HG02852 (cell line): ENCODE results near the gene SPECC1L.

ENCODE experiments used
- ATAC-seq: cut with Tn5 transposase; IDR thresholded peaks from one replicate; pipeline ENCODE4 v1.9.1; 2021; ENCODE audit warnings: mild to moderate bottlenecking, moderate library complexity; ENCODE audit not compliant: unreplicated experiment

Gene SPECC1L

DNA sequence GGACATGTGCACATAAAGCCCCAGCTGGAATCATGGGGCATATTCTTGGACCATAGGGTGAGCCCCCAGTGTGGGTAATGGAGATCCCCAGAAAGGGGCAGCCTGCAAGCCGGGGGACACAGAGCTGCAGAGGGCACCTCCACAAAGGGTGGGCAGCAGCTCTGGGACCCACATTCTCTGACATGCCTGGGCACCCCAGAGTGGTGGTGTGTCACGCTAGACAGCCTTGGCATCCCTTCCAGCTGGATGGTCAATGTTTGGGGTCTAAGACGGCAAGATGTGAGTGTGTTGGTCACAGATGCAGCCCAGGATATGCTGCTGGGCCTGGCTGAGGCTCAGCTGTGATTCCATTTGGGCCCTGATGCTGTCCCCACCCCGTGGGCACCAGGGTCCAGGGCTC lies 166.5 kb downstream of the SPECC1L start:
- ATAC-seq, result no peak

- peak; percentile 35 for ATAC-seq
Observed at GRCh38 chr22:24437741-24438328, 167.2 kb downstream of the SPECC1L start.

- ATAC-seq, result no peak
Observed at GRCh38 chr22:24440270-24440717, 169.7 kb downstream of the SPECC1L start.

- ATAC-seq, result no peak
Observed at GRCh38 chr22:24440718-24441405, 170.2 kb downstream of the SPECC1L start.

GRCh38 chr22:24441406-24442351 lies 171.0 kb downstream of the SPECC1L start:
- ATAC-seq, result no peak

DNA sequence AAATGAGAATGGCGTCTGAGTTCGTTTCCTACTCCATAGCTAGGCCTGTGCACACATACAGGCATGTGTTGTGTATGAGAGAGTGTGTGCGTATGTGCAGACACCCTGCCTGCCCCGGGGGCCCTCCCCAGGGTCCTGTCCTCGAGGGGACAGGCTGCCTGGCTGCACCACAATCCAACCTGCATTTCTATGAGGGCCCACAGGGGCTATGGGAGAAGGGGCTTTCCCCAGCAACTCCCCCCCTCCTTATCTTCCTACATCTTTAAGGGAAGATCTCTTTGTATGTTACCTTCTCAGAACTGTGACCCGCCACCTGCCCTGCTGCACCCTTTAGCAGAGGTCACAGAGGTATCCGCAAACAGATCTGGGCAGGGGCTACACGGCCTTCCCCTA lies 171.7 kb downstream of the SPECC1L start:
- no peak for ATAC-seq

DNA sequence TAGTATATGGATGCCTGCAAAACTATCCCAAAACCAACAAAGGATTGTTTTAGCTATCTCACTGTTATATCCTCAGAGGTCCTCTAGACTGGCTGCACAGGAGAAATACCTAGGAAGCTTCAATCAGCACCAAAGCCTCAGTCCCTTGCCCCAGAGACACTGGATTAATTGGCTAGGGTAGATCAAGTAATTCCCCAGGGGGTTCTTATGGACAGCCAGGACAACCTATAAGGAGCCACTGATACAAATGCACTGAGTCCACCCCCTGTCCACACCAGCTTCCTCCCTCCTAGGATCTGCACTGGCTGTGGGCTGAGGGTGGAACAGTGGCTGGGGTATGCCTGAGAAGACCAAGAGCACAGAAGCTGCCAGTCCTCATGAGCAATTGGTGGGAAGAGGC lies 173.0 kb downstream of the SPECC1L start:
- no peak for ATAC-seq

- no peak for ATAC-seq
Observed at GRCh38 chr22:24444251-24444650, 173.6 kb downstream of the SPECC1L start.

DNA sequence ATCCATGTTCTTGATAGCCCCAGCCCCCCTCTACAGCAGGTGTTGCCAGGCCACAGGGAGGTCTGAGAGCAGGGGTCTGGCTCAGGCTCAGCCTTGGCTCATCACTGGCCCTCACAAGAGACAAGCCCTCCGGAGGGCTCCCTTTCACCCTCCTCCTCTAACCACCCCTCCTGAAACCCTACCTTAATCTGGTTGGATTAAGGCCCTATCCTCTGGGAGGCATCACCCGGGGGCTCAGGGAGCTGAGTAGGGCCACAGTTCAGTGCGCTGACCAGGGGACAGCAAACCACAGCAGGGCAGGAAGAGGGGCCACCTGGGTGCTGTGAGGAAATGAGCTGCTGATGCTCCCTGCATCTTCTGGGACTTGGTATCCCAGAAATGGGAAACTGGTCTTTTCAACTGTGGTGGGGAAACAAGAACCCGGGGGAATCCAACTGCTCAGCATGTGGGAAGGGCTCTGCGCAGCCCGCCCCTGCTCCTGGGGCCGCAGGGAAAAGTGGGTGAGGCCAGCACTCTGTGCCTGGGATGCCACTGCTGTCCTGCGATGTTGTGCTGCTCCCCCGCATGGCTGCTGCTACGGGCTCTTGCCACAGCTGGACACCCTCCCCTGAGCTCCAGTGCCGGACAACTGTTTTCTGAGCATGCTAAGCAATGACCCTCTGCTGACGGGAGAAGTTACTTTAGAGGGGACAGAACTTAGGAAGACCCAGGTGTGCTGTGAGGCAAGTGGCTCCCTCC lies 174.3 kb downstream of the SPECC1L start:
- ATAC-seq, result no peak

DNA sequence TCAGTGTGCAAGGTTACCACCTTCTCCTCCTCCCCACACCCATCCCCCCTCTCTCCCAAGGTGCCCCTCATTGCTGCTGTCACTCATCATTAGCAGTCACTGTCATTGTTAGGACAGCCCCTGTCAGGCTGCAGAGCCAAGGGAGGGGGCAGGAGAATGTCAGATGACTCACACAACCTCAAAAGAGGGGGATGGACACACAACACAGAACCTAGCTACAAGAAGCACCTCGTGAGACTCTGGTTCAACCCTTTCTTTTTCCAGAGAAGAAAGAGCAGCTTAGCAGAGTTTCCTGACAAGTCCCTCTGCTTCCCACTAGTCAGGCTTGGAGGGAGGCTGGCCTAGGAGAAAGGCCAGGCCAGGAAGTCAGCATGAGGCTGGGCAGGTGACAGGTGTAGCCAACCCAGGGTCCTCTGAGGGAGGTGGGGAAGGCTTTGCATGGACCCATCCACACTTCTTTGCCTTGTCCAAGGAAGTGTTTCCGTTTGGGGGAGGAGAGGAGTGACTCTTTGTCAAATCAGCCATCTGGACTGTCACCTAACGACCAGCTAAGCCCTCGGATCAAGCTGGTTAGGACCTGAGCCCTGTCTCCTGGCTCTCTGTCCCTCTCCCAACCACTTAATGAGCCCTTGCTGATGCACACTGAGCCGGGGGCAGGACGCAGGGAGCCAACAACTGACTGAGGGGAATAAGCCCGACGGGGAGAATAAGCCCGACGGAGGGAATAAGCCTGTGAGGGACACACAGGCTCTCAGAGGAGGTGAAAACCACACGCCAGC lies 175.0 kb downstream of the SPECC1L start:
- no peak for ATAC-seq

- no peak for ATAC-seq
Observed at GRCh38 chr22:24446260-24446611, 175.6 kb downstream of the SPECC1L start.

DNA sequence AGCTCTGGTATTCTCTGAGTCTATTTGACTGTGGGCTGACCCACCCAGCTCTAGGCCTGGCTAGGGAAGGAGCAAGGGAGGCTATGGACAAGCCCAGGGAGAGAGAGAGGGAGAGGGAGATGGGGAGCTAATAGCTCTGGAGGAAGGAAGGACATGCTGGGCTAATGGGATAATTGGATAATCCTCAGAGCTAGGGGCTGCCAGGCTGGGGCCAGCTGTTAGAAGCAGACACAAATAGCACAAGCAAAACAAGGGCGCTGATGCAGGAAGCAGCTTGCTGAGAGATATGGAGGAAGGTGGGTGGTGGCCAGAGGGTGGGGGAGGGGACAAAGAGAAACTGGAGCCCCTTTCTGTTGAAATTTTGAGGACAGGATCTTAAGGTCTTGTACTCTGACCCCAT lies 180.0 kb downstream of the SPECC1L start:
- ATAC-seq, result no peak

DNA sequence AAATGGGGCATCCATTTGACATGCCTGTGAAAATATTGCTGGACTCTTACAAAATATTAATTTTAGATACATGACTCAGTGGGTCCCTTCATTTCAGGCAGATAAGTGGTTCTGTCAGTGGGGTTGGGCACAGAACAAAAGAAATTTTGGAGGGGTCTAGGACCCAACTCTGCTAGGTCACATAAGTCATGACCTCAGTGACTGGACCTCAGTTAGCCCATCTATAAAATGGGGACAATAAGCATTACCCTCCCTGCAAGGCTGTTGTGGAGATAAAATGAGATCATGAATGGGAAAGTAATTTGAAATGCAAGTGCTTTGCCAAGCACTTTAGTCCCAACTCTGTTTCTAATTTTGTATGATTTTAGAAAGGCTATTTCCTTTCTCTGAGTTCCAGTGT lies 180.5 kb downstream of the SPECC1L start:
- no peak for ATAC-seq

- no peak for ATAC-seq
Observed at GRCh38 chr22:24453853-24454252, 183.2 kb downstream of the SPECC1L start.

DNA sequence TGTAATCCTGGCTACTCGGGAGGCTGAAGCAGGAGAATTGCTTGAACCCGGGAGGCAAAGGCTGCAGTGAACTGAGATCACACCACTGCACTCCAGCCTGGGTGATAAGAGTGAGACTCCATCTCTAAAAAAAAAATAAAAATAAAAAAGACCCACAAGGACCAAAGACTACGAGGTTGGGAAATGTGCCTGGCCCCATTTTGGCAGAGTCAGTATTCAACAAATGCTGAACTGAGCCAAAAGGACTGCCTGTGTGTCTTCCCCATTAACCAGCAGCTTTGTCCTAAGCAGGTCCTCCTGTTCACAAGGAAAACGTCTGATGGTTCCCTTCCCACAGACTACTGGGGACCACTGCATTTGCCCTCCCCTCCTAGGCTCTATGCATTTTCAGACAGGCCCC lies 184.4 kb downstream of the SPECC1L start:
- ATAC-seq, result no peak

- ATAC-seq, result no peak
Observed at GRCh38 chr22:24455751-24456426, 185.3 kb downstream of the SPECC1L start.

GRCh38 chr22:24457894-24458420 lies 187.3 kb downstream of the SPECC1L start:
- no peak for ATAC-seq

GRCh38 chr22:24459911-24460310 lies 189.3 kb downstream of the SPECC1L start:
- ATAC-seq, result no peak

DNA sequence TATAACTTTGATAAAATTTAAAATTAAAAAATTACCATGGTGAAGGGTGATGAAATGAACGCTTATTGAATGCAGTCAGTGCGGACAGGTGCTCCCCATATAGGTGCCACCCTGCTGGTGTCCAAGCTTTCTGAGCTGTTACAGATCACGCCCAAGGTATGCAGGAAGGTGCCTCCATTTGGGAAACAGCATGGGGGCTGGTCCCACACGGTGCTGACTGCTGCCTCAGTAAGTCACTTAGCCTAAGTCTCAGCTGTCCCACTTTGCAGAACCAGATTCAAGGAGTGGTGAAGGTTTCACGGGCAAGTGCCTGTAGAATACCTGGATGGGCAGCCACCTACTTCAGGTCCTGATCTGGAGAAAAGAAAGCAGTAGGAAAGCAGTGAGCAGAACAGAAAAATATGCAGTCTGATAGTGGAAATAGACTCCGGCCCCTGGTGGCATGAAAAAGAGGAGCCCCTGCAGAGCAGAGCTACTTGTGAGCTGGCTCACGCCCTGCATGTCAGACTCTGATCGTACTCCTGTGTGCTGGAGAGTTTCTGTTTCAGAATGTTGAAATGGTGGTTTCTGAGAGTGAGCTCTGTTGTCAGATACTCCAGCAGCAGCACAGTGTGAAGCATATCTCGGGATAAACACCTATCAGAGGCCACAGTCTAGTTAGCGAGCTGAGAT lies 189.9 kb downstream of the SPECC1L start:
- ATAC-seq, result no peak
